WTC11 (cell line): Measurements from ENCODE around the gene C9.

ENCODE experiments used
- CTCF ChIP-seq: fragments of 200-600 bp; IDR thresholded peaks from 2 replicates; pipeline ENCODE4 v1.8.0; 2022; ENCODE audit warnings: antibody characterized with exemption
- SMAD4 ChIP-seq: sonication (generic); formaldehyde crosslinking; IDR thresholded peaks from 2 replicates; pipeline ENCODE4 v1.8.0; 2022; ENCODE audit warnings: mild to moderate bottlenecking, missing genetic modification reagents

- TF ChIP-seq SMAD4 (no peak), CTCF (no peak)
Observed at GRCh38 chr5:39294736-39295135, 69.6 kb downstream of the C9 start.
